HG03432 (cell line): ENCODE results near the gene AP3B1.
"Not testable (repeated sequence)": the region's sequence is repeated elsewhere in the genome, so short reads cannot be mapped to it uniquely, and the experiment has no call there.

Source experiments
- ATAC-seq: cut with Tn5 transposase; IDR thresholded peaks from one replicate; pipeline ENCODE4 v1.9.1; 2021; ENCODE audit warnings: mild to moderate bottlenecking, moderate library complexity; ENCODE audit not compliant: unreplicated experiment

The AP3B1 gene

DNA sequence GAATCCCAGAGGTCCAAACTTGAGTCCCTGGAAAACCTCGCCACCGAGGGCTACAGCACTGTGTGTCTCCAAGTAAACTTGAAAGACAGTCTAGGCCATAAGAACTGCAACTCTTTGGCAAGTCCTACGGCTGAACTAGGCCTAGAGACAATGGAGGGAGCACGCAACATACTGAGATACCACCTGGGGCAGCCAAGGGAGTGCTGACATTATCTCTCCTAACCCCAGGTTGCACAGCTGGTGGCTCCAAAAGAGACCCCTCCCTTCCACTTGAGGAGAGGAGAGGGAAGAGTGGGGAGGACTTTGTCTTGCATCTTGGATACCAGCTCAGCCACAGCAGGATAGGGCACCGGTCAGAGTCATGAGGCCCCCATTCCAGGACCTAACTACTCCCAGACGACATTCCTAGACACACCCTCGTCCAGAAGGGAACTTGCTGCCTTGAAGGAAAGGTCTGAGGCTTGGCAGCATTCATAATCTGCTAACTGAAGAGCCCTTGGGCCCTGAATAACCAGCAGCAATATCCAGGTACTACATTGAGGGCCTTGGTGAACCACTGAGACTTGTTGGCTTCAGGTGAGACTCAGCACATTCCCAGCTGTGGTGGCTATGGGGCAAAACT lies 42.7 kb downstream of the AP3B1 start:
- no peak for ATAC-seq

DNA sequence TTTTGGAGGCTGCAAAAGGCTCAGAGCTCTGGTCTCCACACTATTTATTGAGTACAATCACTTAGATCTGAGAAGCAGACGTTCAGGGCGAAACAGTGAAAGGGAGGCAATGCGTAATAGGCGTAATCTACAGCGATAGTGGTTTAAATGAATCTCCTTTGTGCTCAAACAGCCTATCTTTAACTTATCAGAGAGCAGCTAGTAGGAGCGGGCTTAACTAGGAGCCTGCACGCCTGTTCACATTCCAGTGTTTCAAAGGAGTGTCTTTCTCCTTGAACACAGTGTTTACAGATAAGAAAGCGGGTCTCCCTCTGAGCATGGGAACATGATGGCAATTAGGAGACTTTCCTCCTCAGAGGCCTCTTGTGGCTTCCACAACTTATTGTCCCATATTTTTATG lies 49.4 kb downstream of the AP3B1 start:
- no peak for ATAC-seq

DNA sequence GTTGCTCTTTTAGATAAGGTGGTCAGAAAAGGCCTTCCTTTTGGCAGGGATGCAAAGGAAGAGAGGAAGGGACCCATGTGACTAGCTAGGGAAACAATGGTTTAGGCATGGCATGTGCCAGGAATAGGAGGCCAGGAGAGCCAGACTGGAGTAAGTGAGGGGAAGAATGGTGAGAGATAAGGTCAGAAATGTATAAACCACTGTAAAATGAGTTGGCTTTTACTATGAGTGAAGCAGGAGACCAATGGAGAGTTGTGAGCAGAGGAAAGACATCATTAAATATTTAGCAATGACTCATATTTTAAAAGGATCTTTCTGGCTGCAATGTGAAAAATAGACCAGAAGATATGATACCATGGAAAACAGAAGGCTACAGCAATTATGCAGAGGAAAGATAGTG lies 50.9 kb downstream of the AP3B1 start:
- ATAC-seq = no peak

DNA sequence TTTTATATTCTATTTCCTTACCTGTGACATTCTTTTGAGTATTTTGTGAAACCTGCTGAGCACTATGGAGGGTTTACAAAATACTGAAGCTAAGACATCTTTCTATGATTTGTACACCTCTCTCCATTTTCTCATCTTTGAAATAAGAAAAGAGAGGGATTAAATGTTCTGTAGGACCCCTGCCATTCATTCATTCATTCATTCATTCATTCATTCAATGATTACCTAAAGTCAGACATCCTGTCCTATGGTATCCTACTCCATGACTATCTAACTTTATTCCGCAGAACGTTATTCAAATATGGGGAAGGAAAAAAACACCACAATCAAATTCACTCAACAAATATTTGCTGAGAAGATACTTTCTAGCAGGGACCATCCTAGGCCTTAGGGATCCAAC lies 51.4 kb downstream of the AP3B1 start:
- ATAC-seq = no peak

DNA sequence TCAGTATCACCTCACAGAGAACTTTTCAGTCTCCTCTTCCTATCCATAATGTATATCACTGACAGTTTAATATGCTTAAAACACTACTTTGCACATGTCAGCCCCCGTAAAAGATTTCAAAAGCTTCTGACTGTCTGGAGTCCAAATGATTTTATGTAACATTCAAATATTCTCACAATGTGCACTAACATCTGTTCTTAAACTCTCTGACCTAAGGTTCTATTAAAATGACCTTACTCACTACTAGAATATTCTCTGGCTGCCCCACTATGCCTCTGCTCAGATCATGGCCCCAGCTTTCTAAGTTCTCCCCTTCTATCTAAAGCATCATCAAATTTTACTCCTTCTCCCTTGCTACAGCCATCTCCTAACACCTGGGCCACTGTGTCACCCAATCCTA lies 52.5 kb downstream of the AP3B1 start:
- ATAC-seq = no peak

DNA sequence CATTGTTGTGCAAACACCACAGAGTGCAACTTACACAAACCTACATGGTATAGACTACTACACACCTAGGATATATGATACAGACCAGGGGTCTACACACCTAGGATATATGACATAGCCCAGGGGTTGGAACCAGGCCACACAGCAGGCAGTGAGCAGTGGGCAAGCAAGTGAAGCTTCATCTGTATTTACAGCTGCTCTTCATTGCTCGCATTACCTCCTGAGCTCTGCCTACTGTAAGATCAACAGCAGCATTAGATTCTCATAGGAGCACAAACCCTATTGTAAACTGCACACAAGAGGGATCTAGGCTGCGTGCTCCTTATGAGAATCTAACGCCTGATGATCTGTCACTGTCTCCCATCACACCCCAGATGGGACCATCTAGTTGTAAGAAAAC lies 56.6 kb downstream of the AP3B1 start:
- no peak for ATAC-seq

- ATAC-seq = no peak
These were observed 58.5 kb downstream of the AP3B1 start for GRCh38 chr5:78236046-78236445.

DNA sequence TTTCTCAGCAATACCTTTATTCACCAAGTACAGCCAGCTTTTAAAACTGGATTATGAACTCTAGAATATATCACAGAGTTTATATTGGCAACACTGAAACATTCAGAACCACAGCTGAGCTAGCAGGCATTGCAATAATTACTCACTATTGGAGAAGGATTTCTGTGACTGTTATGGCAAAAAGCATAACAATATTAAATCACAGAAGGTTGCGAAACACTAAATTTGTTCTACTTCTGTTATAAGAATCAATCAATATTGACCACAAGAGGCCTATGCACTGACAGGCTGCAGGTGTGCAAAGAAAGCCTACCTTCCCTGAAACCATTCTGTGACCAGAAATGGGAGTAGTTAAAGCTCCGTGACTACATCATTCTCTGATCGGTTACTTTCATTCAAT lies 59.2 kb downstream of the AP3B1 start:
- no peak for ATAC-seq

- ATAC-seq = no peak
These were observed 59.7 kb downstream of the AP3B1 start for GRCh38 chr5:78234804-78235203.

DNA sequence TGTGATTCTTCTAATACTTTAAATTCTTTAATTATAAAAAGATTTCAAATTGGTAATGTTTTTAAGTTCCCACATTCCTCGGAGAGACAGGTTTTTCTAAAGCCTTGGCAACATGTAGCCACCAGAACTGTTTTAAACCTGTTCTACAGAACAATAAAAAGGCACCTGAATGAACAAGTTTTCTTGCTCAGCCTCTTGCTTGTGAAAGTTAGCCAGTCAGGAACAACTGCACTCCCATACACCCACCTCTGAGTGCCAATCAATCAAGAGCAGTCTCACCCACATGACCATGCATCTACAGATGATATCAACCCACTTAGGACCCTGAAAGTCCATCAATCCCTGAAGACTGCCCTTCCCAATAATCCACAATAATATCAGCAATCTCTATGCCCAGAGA lies 62.3 kb downstream of the AP3B1 start:
- no peak for ATAC-seq

GRCh38 chr5:78224358-78224757 lies 70.1 kb downstream of the AP3B1 start:
- no peak for ATAC-seq

- peak; percentile 99 for ATAC-seq
These were observed 72.5 kb downstream of the AP3B1 start for GRCh38 chr5:78221964-78222451.

GRCh38 chr5:78221467-78221866 lies 73.0 kb downstream of the AP3B1 start:
- no peak for ATAC-seq

GRCh38 chr5:78215972-78216371 lies 78.5 kb downstream of the AP3B1 start:
- ATAC-seq = no peak

DNA sequence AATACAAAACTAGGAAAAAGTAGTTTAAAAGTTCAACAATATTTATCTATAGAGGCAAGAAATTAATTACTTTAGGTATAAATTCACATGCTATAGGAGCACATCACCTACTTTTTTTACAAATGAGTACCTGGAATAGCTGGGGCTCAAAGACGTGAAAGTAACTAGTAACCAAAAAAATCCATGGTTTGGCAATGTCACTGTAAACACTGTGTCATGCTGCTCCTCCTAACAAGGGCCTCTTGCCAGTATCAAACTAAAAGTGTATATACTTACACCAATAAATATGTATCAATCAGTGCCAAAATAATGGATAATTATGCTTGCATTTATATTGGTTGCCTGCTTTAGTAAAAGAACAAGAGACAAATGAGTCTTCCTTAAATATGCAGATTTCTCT lies 78.9 kb downstream of the AP3B1 start:
- ATAC-seq = no peak

GRCh38 chr5:78213799-78214198 lies 80.7 kb downstream of the AP3B1 start:
- ATAC-seq = no peak

DNA sequence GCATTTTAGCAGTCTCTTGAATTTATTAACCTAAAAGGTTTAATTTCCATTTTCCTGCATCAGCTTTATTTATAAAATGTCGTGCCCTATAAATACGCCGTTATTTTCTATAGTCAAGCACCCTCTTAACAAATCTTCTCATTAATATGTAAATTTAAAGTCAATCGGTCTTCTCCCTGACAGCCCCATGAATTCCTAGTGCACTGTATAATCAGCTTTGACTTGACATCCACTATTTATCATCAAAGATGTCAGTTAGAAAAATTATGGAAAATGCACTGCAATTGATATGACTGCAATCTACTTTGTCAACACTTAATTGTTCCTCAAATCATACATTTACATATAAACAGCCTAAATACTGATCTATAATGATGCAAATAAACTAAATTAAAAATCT lies 83.4 kb downstream of the AP3B1 start:
- ATAC-seq = no peak

- ATAC-seq = no peak
These were observed 90.3 kb downstream of the AP3B1 start for GRCh38 chr5:78204241-78204640.

DNA sequence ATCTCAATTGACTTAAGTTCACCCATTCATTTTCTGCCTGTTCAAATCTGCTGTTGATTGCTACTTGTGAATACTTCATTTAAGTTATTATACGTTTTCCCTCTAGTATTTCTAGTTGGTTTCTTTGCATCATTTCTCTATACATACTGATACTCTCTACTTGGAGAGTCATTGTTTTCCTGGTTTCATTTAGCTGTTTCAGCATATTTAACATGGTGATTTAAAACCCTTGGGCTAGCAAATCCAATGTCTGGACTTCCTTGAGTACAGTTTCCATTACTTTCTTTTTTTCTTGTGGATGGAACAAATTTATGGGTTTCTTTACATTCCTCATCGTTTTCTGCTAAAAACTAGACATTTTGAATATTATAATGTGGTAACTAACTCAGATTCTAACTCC lies 90.7 kb downstream of the AP3B1 start:
- ATAC-seq = no peak

DNA sequence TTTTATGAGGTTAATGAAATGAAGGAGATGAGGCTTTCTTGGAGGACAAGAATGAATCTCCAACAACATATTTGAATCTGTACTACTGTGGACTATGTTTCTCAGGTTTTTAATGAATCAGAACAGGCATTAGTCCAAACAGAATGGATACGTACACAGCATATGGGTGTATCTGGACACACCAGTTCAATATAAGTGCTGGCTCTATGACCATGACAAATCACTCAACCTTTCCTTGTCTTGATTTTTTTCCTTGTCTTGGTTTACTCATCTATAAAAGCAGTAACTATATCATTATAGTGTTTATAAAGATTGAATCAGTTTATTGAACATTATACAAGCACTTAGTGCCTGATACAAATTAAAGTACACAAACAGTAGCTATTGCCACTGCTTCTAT lies 104.1 kb downstream of the AP3B1 start:
- no peak for ATAC-seq

DNA sequence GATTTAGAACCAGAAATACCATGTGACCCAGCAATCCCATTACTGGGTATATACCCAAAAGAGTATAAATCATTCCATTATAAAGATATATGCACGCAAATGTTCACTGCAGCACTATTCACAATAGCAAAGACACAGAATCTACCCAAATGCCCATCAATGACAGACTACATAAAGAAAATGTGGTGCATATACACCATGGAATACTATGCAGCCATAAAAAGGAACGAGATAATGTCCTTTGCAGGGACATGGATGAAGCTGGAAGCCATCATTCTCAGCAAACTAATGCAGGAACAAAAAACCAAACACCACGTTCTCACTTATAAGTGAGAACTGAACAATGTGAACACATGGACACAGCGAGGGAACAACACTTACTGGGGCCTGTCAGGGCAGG lies 105.8 kb downstream of the AP3B1 start:
- ATAC-seq = not testable (repeated sequence)

DNA sequence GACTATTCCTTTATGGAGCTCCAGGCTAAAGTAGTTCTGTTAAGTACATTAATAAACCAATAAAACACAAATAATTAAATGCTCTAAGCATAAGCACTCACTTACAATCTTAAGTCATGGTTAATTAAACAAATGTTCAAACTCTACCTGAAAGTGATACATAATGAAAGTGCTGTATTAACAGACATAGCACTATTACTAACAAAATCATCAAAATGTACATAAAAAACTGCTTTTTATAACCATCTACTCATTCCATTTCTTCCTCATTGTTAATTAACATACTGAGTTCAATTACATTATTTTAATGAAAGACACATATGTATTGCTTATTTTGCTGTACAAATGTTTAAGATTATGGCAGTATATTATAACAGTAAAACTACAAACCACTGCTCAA lies 107.3 kb downstream of the AP3B1 start:
- ATAC-seq = no peak

DNA sequence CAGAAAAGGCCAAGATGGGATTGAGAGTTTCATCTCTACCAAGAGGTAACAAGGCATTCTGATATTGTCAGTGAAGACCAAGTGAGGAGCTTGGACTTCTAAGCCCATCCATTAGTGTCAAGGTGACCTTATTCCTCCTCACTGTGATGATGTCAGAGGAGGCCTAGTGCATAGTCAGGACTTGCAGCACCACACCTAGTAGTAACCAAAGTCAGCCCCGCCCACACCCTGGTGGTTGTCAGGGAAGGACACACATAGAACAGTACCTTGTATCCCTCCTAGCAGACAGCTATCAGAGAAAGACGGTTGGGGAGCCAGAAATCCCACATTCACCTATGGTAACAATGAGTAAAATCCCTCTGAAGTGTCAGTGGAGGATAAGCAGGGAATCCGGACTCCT lies 111.7 kb downstream of the AP3B1 start:
- ATAC-seq = no peak
